Measurements from ENCODE around the gene NEK6. TPM values are rescaled to one million over a fixed set of nuclear protein-coding genes. Genes with fewer than 3 reads are reported as not detected.
A peak's percentile ranks its signal among the peaks of the same experiment; 100 is the strongest.

NEK6 gene
- polyA plus RNA-seq, 1 experiment: 128 TPM

DNA sequence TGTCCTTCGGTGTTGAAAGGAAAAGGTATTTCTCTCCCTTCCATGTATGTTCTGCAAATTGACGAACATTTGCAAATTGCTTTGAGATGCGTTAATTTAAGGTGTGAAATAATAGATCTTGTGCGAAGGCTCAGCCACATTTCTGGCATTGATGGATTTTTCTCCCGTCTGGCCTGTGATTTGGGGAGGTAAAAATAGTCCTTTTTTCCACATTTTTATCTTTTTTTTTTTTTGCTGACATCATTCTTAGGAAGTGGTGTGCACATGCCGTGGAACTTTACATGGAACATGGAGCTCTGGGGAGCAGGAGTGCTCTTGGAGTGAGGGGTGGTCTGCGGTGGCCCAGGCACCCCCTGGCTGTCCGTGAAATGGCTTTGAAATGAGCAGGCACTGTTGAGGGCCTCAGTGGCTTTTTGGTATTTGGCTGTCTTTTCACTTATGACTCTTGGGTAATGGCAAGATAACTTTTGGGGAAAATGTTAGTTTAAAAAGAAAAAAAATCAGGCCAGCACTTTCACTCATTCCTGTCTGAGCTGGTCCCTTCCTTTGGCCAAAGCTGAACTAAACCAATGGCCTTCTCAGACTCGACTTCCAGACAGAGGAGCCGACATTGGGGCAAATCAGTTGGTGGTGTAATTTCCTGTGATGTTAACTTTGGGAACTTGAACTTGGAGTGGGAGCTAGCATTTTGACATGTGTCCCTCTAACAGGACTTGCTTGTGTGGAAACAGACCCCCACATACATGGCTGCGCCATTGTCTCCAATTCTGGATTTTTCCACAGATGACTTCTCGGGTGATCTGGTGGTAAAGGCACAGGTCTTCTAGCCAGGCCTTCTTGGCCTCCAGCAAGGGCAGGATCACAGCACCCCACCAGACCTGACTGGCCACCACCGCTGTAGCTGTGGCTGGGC, 4.2 kb downstream of the NEK6 start:
- Histone ChIP-seq H3K9me3 (ENCODE audit: control insufficient read depth, insufficient read depth, low read length) (no peaks in the 10 kb centered on the region; the same call in 1 of the 2 replicates), H3K27me3 (ENCODE audit: control insufficient read depth, insufficient read depth, low read length) (no peaks in the 10 kb centered on the region), H3K4me3 (ENCODE audit: low read depth, low read length) (peak overlapping the region; percentile 46), H3K27ac (ENCODE audit: low read depth, low read length) (peak overlapping the region; percentile 77)
- CTCF ChIA-PET: interaction anchor here (0.6 kb wide), 1 partner anchor 24 kb away, joined by 6 read pairs; no protein-coding TSS in a partner anchor
- TF ChIP-seq, protein P1, sequence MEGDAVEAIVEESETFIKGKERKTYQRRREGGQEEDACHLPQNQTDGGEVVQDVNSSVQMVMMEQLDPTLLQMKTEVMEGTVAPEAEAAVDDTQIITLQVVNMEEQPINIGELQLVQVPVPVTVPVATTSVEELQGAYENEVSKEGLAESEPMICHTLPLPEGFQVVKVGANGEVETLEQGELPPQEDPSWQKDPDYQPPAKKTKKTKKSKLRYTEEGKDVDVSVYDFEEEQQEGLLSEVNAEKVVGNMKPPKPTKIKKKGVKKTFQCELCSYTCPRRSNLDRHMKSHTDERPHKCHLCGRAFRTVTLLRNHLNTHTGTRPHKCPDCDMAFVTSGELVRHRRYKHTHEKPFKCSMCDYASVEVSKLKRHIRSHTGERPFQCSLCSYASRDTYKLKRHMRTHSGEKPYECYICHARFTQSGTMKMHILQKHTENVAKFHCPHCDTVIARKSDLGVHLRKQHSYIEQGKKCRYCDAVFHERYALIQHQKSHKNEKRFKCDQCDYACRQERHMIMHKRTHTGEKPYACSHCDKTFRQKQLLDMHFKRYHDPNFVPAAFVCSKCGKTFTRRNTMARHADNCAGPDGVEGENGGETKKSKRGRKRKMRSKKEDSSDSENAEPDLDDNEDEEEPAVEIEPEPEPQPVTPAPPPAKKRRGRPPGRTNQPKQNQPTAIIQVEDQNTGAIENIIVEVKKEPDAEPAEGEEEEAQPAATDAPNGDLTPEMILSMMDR (IDR thresholded peaks at IDR 0.05; ENCODE audit: low read depth, low read length): no peak
- POLR2A ChIA-PET: interaction anchor here (0.7 to 0.8 kb wide), 2 partner anchors 45 to 125 kb away, joined by 3 read pairs; no protein-coding TSS in a partner anchor
- DNase-seq (ENCODE audit: low read depth, low spot score): no peak

DNA sequence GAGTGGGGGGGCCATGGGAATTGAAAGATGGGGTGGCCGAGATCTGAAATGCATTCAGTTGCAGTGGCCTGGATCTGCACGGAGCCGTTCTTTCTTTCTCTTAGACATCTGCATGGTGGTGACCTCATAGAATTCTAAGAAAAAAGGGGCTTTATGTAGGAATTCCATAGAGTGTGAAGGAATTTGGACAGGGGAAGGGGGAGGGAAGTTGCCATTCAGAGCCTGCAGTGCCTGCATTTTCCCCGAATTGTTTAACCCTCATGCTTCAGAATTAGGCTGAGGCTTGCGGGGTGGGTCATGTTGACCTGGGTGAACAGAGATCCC, 4.9 kb downstream of the NEK6 start:
- Histone ChIP-seq H3K27me3 (ENCODE audit: control insufficient read depth, insufficient read depth, low read length) (no peaks in the 10 kb centered on the region), H3K27ac (ENCODE audit: low read depth, low read length) (peak overlapping the region; percentile 77), H3K9me3 (ENCODE audit: control insufficient read depth, insufficient read depth, low read length) (no peaks in the 10 kb centered on the region; the same call in 1 of the 2 replicates), H3K4me3 (ENCODE audit: low read depth, low read length) (peak overlapping the region; percentile 41)
- POLR2A ChIA-PET: interaction anchor here (0.8 kb wide), 1 partner anchor 44 kb away, joined by 3 read pairs; no protein-coding TSS in a partner anchor
- TF ChIP-seq, protein P1 (IDR thresholded peaks at IDR 0.05; ENCODE audit: low read depth, low read length): no peak
- CTCF ChIA-PET: interaction anchor here (0.6 kb wide), 1 partner anchor 23 kb away, joined by 6 read pairs; no protein-coding TSS in a partner anchor
- DNase-seq (ENCODE audit: low read depth, low spot score): no peak

DNA sequence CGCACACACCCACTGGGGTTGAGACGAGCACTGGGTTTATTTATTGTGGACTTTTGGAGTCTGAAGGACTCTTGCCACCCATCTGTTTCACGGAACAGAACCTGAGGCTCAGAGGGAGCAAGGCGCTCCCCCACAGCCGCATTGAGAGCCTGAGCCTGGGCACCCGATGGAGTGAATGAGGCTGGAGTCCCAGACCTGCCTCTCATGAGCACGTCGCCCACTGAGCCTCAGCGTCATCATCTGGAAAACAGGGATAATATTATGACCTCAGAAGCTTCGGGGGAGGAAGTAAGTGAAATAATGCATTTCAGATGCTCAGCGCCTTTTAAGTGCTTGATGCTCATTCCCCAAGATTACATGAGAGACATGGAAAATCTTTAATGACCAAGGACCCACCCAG, 5.5 kb downstream of the NEK6 start:
- ChIA-PET POLR2A (no interaction called here), CTCF (no interaction called here)
- Histone ChIP-seq H3K27me3 (ENCODE audit: control insufficient read depth, insufficient read depth, low read length) (no peaks in the 10 kb centered on the region), H3K9me3 (ENCODE audit: control insufficient read depth, insufficient read depth, low read length) (no peaks in the 10 kb centered on the region; the same call in 1 of the 2 replicates), H3K27ac (ENCODE audit: low read depth, low read length) (peak overlapping the region; percentile 57), H3K4me3 (ENCODE audit: low read depth, low read length) (no peak overlapping the region)
- no peak for DNase-seq (ENCODE audit: low read depth, low spot score)
- TF ChIP-seq, protein P1 (IDR thresholded peaks at IDR 0.05; ENCODE audit: low read depth, low read length): no peak

- H3K27ac ChIP-seq (ENCODE audit: low read depth, low read length): peak overlapping the region; percentile 52
- ChIA-PET POLR2A (interaction anchor here (0.6 kb wide), 1 partner anchor 311 kb away, joined by 3 read pairs; no protein-coding TSS in a partner anchor), CTCF (no interaction called here)
- H3K4me3 ChIP-seq (ENCODE audit: low read depth, low read length): 0 out of 2 replicates have a peak overlapping the region, but pooled peaks have one; percentile 2
- no peak for DNase-seq (ENCODE audit: low read depth, low spot score)
- H3K27me3 ChIP-seq (ENCODE audit: control insufficient read depth, insufficient read depth, low read length): no peaks in the 10 kb centered on the region
- no peaks in the 10 kb centered on the region for H3K9me3 ChIP-seq (ENCODE audit: control insufficient read depth, insufficient read depth, low read length)
- TF ChIP-seq, protein P1 (IDR thresholded peaks at IDR 0.05; ENCODE audit: low read depth, low read length): no peak
Observed at GRCh38 chr9:124263800-124264426, 6.2 kb downstream of the NEK6 start.

Data from AG04450 (cell line).